Psoas muscle (tissue), 8 donors: ENCODE measurements around the gene CADM2. TPM values are rescaled to one million over a fixed set of nuclear protein-coding genes. Genes with fewer than 3 reads are reported as not detected.

Experiments used
- ATAC-seq, 4 donors: fragments of 200-7000 bp; cut with Tn5 transposase; one replicate each; pipeline ENCODE4 v1.9.1; 2020; ENCODE audit warnings: moderate library complexity in 3 of 4, mild to moderate bottlenecking in 2 of 4
- DNase-seq, 2 donors: peaks; one replicate each; pipeline ENCODE4 v3.0.0-alpha.2; 2020
- H3K27ac ChIP-seq: fragments of 200-600 bp; one replicate; pipeline ENCODE4 v1.8.0; 2022
- H3K27me3 ChIP-seq, 3 donors: fragments of 200-600 bp in 1 of 3; one replicate each; pipeline versions ENCODE4 v1.6.1 to v1.8.0; 2013 to 2022; ENCODE audit warnings: low read length in 2 of 3, mild to moderate bottlenecking in 2 of 3, moderate library complexity in 1 of 3; ENCODE audit not compliant: insufficient read depth in 3 of 3
- H3K36me3 ChIP-seq, 2 donors: fragments of 200-600 bp in 1 of 2; one replicate each; pipeline versions ENCODE4 v1.6.1 to v1.8.0; 2013 to 2022; ENCODE audit warnings: low read depth in 1 of 2, mild to moderate bottlenecking in 1 of 2, moderate library complexity in 1 of 2; ENCODE audit not compliant: insufficient read depth in 1 of 2
- H3K4me1 ChIP-seq: fragments of 200-600 bp; one replicate; pipeline ENCODE4 v1.8.0; 2022
- H3K4me3 ChIP-seq: fragments of 200-600 bp; one replicate; pipeline ENCODE4 v1.8.0; 2022; ENCODE audit warnings: mild to moderate bottlenecking
- H3K9me3 ChIP-seq: fragments of 200-600 bp; one replicate; pipeline ENCODE4 v1.8.0; 2022
- CTCF ChIP-seq: fragments of 200-600 bp; IDR thresholded peaks from one replicate; pipeline ENCODE4 v1.8.0; 2022; ENCODE audit warnings: antibody characterized with exemption
- WGBS, 3 donors: extraction: QIAGEN DNeasy Blood & Tissue Kit; methylation state at CpG; one replicate each; pipeline versions ENCODE4 v1.1.6 to v1.1.7; 2013; 5-methylcytosine and 5-hydroxymethylcytosine counted together
- intact Hi-C, 2 donors: fragments of 100-400 bp; cut with DNase I; formaldehyde crosslinking; loops; one replicate each; pipeline versions ENCODE4 v1.11.0 to v1.14.2; 2022
- polyA plus RNA-seq, 3 donors: library from polyadenylated mRNA; stranded (reverse); fragments of 200-250 nt; gene quantifications; one replicate each; pipeline ENCODE4 v1.2.3, GENCODE V29; 2013
- total RNA-seq, 4 donors: library from RNA; stranded (reverse); fragmentation: NEBNext Ultra II Directional in 2 of 4; extraction: Animal tissue kit (Norgen Biotek cat#: 25700) in 2 of 4; gene quantifications; one replicate each; pipeline versions ENCODE4 v1.2.1 to v1.2.4, GENCODE V29; 2021 to 2023
- donor health status: healthy with polysubstance abuse.
- donor health status: DM: no; HTN: no; CAD: no; lungs with moderate emphysema.
- donor health status: Bipolar disorder and iron deficiency.
- donor health status: healthy.
- donor health status: DM: yes; HTN: yes; CAD: no.
- donor health status: DM: no; HTN: no; CAD: no.
- donor health status: DM: no; HTN: no; CAD: no.
- donor health status: DM: yes; HTN: yes; CAD: no.

CADM2 gene
- total and polyA plus RNA-seq, 7 donors: 3.6 to 15.7 (median 6.3) TPM

DNA sequence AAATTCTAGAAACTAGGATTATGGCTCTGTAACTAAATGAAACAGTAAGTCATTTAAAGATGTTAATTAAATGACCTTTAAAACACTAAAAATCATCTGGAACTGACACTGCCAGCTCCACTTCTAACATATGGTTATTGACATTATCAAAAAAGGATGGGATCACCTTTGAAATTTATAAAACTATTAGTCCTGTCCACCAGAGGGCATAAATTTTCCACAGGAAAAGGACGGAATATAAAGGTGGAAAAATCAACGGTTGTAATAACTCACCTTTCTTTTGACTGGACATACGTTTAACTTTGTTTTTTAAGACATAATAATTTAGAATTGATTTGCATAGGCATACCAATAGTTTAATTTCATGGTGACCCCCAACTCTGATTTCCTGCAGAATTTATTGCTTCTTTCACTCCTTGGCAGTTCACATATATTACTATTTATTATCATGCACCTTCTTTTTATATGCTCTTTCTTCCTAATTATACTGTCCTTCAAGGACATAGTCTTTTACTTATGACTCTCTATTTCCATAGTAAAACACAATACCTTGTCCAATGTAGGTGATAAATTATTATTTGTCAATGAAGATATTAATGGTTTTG, 345.7 kb downstream of the CADM2 start:
- ATAC-seq (no peak), DNase-seq (no peak)
- H3K36me3 ChIP-seq: no peaks in the 10 kb centered on the region
- TF ChIP-seq CTCF: peak; percentile 24
- 62 to 64% (median 62%) methylated on average over 3 of the region's 3 CpGs for WGBS, 3 donors
- H3K4me1 ChIP-seq: no peaks in the 10 kb centered on the region
- no peak overlapping the region for H3K4me3 ChIP-seq
- no peak overlapping the region for H3K27ac ChIP-seq
- H3K9me3 ChIP-seq: no peaks in the 10 kb centered on the region
- H3K27me3 ChIP-seq: no peaks in the 10 kb centered on the region
- intact Hi-C loops: no loop called here

GRCh38 chr3:85312331-85312730, 353.5 kb downstream of the CADM2 start:
- Histone ChIP-seq H3K27ac (no peak overlapping the region), H3K4me1 (no peaks in the 10 kb centered on the region), H3K27me3 (no peaks in the 10 kb centered on the region), H3K4me3 (no peak overlapping the region), H3K36me3 (no peaks in the 10 kb centered on the region), H3K9me3 (no peaks in the 10 kb centered on the region)
- no peak for ATAC-seq
- no peak for TF ChIP-seq CTCF
- no peak for DNase-seq
- 81 to 97% (median 97%) methylated on average over 3 of the region's 3 CpGs for WGBS, 3 donors
- intact Hi-C loops: no loop called here

DNA sequence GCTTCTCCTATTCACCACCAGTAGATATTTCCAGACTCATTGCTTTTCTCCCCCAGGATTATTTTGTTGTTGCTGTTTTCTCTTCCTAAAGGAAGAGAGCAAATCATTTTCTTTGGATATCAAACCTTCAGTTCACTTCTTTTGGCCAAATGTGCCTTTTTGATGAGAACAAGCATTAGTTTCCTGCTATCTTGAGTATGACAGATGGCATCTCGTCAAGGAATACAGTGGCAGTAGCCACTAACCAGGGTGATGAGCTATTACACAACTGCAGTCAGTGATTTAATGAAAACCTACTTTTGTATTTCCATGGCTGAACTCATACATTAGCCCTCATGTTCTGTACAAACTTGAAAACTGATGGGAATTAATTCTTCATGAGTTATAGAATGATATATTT, 354.6 kb downstream of the CADM2 start:
- Histone ChIP-seq H3K4me1 (no peaks in the 10 kb centered on the region), H3K36me3 (no peaks in the 10 kb centered on the region), H3K27me3 (no peaks in the 10 kb centered on the region), H3K4me3 (no peak overlapping the region), H3K9me3 (no peaks in the 10 kb centered on the region), H3K27ac (no peak overlapping the region)
- ATAC-seq: no peak
- DNase-seq: no peak
- 67 to 91% (median 81%) methylated on average over 1 of the region's 1 CpG for WGBS, 3 donors
- intact Hi-C loops: no loop called here
- TF ChIP-seq CTCF: no peak

- DNase-seq (no peak), ATAC-seq (no peak)
- no peaks in the 10 kb centered on the region for H3K36me3 ChIP-seq
- 70 to 84% (median 70%) methylated on average over 1 of the region's 1 CpG for WGBS, 3 donors
- no peaks in the 10 kb centered on the region for H3K27me3 ChIP-seq
- H3K4me3 ChIP-seq: no peak overlapping the region
- TF ChIP-seq CTCF: no peak
- H3K9me3 ChIP-seq: no peaks in the 10 kb centered on the region
- no peak overlapping the region for H3K27ac ChIP-seq
- intact Hi-C loops: no loop called here
- H3K4me1 ChIP-seq: no peaks in the 10 kb centered on the region
Measured at GRCh38 chr3:85316252-85316651, 357.5 kb downstream of the CADM2 start.

DNA sequence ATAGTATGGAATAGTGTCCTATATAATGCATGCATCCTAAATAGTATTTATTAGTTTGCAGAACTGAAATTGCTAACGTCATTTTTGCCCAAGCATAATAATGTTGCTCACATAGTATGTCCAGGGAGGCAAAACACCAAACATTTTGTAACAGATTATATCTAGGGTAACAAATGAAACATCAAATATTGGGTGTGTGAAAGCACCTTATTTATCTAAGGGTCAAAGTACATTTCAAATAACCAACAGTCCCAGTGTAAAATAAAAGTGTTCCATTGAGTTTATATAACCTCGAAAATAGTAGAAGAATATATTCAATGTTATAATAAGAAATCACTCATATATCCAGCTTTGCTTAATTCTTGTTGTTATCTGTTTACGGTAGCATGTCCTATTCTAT, 363.1 kb downstream of the CADM2 start:
- no peak for TF ChIP-seq CTCF
- DNase-seq (no peak), ATAC-seq (no peak)
- H3K36me3 ChIP-seq: no peaks in the 10 kb centered on the region
- intact Hi-C loops: no loop called here
- no peak overlapping the region for H3K4me3 ChIP-seq
- H3K27me3 ChIP-seq: no peaks in the 10 kb centered on the region
- 86 to 96% (median 91%) methylated on average over 3 of the region's 3 CpGs for WGBS, 3 donors
- no peaks in the 10 kb centered on the region for H3K9me3 ChIP-seq
- no peak overlapping the region for H3K27ac ChIP-seq
- no peaks in the 10 kb centered on the region for H3K4me1 ChIP-seq
